NCI-H1105 (cell line): ENCODE data around the gene ZRANB2.

Experiments
- DNase-seq: peaks from one replicate; lab custom pipeline; 2025; lab: John Stamatoyannopoulos, UW

The ZRANB2 gene

GRCh38 chr1:71080739-71081696 lies at the start of gene ZRANB2:
TSS of gene ZRANB2 (minus strand) at chr1:71081035. CDS start at chr1:71080995, 40 bp downstream.
- peak; percentile 95 for DNase-seq

- no peak for DNase-seq
These were observed 47.2 kb upstream of the ZRANB2 start for GRCh38 chr1:71128060-71128459.

- no peak for DNase-seq
These were observed 37.3 kb upstream of the ZRANB2 start for GRCh38 chr1:71118086-71118485.

GRCh38 chr1:71116729-71117128 lies 35.9 kb upstream of the ZRANB2 start:
- DNase-seq, result no peak

GRCh38 chr1:71106658-71107322 lies 26.0 kb upstream of the ZRANB2 start:
- DNase-seq, result no peak

GRCh38 chr1:71104417-71104816 lies 23.6 kb upstream of the ZRANB2 start:
- DNase-seq, result no peak

- DNase-seq, result no peak
These were observed 21.1 kb upstream of the ZRANB2 start for GRCh38 chr1:71101839-71102376.

GRCh38 chr1:71097428-71097827 lies 16.6 kb upstream of the ZRANB2 start:
- no peak for DNase-seq

GRCh38 chr1:71094913-71095312 lies 14.1 kb upstream of the ZRANB2 start:
- no peak for DNase-seq

GRCh38 chr1:71093938-71094337 lies 13.1 kb upstream of the ZRANB2 start:
- peak; percentile 5 for DNase-seq

GRCh38 chr1:71089536-71090270 lies 8.9 kb upstream of the ZRANB2 start:
- DNase-seq, result no peak

- no peak for DNase-seq
These were observed 7.9 kb upstream of the ZRANB2 start for GRCh38 chr1:71088645-71089287.

GRCh38 chr1:71087713-71088112 lies 6.9 kb upstream of the ZRANB2 start:
- no peak for DNase-seq

- no peak for DNase-seq
These were observed 6.2 kb upstream of the ZRANB2 start for GRCh38 chr1:71087060-71087459.

- no peak for DNase-seq
These were observed 5.5 kb upstream of the ZRANB2 start for GRCh38 chr1:71086331-71086730.

GRCh38 chr1:71083271-71083670 lies 2.4 kb upstream of the ZRANB2 start:
- no peak for DNase-seq

- DNase-seq, result no peak
These were observed 854 bp upstream of the ZRANB2 start for GRCh38 chr1:71081697-71082080.

GRCh38 chr1:71080230-71080738 lies 551 bp downstream of the ZRANB2 start:
- DNase-seq, result no peak

- DNase-seq, result no peak
These were observed 6.2 kb downstream of the ZRANB2 start for GRCh38 chr1:71074681-71075080.

- no peak for DNase-seq
These were observed 8.6 kb downstream of the ZRANB2 start for GRCh38 chr1:71072273-71072672.

- DNase-seq, result no peak
These were observed 9.1 kb downstream of the ZRANB2 start for GRCh38 chr1:71071720-71072119.
